HG03196 (cell line): ENCODE data around the gene MACF1.

ENCODE experiments used
- ATAC-seq: cut with Tn5 transposase; IDR thresholded peaks from one replicate; pipeline ENCODE4 v1.9.1; 2021; ENCODE audit not compliant: unreplicated experiment

The MACF1 gene

DNA sequence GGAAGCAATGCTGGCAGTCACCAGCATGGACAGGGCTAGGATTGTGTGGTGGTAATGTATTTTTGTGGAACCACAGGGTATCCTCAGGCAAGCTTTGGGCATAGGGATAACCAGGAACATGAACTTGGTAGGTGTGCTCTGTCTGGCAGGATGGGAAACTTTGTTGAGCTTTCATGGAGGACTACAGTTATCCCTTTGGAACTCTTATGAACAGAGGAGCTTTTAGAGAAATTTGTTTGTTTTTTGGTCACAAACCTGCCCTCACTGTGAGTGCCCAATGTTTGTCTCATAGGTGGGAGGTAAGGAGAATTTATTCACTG, 54.4 kb downstream of the MACF1 start:
- ATAC-seq: no peak

DNA sequence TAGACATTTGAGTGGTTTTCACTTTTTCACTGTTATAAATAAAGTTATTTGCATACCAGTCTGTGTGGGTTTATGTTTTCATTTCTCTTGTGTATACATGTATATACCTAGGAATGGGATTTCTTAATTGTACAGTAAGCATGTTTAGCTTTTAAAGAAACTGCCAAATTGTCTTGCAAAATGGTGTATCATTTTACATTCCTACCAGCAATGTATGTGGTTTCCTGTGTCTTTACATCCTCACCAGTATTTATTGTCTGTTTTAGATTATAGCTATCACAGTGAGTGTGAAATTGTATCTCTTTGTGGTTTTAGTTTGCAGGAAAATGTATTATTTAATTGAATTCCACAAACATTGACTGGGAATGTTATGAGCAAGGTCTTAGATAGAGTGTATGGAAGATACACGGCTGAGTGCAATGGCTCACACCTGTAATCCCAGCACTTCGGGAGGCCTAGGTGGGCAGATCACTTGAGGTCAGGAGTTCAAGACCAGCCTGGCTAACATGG, 57.3 kb downstream of the MACF1 start:
- ATAC-seq: no peak

DNA sequence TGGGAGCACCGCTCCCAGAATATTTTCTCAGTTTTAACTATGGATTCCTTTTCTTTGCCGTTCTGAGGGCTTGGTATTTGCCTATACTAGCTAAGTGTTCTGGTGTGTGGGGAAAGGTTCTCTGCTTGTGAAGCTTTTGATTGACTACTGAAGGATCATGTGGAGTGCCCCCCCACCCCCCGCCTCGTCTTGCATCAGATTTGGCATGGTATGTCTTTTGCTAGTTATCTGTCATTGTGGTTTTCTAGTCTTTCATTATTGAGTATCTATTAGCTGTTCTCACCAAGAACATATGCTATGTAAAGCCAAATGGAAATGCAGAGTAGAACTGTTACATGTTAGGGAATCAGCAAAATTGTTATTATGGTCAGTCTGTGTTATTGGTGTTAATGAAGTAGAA, 58.3 kb downstream of the MACF1 start:
- ATAC-seq: no peak

DNA sequence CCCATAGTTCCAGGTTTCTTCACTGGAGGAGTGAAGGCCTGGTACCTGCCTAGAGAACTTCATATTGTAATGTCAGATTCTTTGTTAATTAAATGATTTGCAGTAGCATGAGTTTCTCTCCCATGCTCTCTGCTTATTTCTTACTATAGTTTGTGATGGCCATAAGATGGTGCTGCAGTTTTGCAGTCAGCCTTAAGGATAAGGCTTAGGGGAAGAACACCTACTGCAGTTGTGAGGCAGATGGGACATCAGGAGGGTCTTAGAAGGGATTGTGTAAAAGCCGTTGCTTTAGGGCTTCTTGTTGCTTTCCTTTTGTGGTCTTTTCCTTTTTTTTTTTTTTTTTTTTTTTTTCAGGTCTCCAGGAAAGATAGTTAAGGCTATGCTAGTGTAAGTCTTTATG, 61.8 kb downstream of the MACF1 start:
- no peak for ATAC-seq

DNA sequence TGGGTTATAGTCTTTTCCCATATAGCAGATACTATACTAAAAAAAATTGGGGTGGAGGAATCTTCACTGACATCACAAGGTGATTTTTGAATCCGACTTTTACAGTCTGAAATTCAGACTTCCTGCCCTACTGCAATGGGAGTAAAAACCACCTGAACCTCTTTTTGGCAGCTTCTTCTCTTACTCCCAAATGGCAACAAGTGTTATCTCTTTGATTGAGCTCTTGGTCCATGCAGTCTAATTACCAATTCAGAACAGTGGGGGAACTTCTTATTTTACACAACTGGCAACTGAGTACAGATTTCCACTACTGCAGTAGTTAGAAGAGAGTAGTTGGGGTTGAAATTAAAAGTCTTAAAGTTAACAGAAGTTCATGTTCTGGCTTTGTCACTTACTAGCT, 62.3 kb downstream of the MACF1 start:
- ATAC-seq: no peak

DNA sequence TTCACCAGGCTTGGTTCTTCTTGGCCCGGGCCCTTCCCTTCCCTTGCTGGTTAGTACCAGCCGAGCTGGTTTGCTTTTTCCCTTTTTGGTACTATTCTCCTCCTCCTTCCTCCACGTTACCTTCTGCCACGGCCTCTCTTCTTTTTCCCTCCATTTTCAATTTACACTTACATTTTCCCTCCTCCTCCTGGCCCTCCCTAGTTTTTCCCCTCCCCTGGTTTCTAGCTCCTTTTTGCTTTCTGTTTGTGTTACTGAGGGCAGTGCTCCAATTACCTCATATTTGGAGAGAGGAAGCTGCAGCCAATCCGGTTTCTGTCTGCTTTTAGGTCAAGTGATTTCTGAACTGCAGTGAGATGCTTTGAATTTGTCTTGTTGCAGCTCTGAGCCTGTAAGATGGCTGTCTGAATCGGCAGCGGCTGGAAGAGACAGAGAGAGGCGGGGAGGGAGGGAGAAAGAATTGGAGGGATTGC, 63.7 kb downstream of the MACF1 start:
- ATAC-seq: no peak

DNA sequence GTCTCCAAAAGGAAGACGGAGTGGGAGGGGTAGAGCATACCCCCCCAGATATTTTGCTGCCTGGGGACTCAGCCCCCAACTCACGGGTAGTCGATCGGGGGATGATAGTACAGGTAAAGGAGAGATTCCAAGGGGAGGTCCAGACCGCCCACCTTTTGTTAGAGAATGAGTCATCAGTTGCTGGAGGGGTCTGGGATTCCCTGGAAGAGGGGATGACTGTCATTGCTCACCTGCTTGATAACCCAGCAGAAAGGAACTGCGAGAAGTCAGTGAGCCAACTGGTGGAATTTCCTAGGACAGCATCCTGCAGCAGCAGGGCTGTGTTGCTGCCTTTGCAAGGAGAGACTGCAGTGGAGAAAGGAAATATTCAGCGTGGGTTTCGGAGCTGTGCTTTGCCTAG, 64.4 kb downstream of the MACF1 start:
- no peak for ATAC-seq

DNA sequence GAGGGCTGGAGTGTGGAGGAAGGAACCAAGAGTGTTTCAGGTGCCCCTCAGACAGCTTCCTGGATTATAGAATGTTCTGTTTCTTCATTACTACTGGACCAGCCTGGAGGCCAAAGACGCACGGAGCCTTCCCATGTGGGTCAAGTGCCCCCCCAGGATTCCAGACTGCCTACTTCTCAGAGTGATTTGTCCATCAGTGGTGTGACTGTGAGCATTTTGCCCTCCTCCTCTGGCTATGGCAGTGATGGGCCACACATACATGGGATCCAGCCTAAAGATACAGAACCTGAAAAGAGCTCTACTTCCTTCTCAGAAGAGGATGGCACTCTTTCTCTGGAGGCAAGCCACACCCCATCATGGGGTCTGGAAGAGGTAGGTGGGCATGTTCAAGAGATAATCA, 64.9 kb downstream of the MACF1 start:
- no peak for ATAC-seq

DNA sequence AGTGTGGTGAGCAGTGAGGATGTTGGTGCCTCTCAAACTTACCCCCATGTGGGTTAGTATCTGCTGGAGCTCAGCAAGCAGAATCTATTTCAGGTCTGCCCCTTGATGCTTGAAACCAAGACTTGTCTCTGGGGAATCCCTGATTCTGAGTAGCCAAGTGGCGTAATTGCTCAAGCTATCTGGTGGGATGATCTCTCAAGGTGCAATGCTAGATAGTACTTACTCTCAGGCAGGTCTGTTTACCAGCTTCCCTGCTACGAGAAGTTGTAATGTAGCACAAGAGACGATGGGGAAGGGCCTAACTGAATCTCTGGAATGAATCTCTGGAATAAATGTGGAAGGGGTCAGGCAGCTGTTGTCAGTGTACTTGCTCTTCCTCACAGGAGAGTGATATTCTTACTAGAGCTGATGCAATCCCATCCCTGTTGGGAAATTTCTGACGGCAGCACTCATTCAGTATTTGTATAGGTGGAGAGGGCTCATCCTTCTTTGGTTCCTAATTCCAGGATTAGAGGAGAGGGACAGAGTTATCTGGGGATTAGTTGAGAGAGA, 65.4 kb downstream of the MACF1 start:
- peak; percentile 66 for ATAC-seq

DNA sequence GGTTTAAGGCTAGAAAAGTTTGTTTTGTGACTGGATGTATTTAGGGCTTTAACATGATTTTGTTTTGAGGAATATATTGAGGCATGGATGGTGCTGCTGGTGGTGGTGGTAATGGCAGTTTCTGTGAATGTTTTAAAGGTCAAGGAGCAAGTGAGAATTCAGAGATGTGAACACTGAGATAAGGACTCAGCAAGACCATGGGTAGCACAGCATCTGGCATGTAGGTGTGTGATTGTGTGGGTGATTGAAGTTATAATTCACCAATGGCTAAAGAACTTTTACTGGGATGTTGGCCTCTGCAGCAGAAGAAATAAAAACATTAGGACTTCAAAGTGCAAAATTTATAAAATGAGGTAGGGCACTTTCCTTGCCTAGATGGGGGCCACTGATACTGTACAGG, 65.9 kb downstream of the MACF1 start:
- ATAC-seq: no peak

DNA sequence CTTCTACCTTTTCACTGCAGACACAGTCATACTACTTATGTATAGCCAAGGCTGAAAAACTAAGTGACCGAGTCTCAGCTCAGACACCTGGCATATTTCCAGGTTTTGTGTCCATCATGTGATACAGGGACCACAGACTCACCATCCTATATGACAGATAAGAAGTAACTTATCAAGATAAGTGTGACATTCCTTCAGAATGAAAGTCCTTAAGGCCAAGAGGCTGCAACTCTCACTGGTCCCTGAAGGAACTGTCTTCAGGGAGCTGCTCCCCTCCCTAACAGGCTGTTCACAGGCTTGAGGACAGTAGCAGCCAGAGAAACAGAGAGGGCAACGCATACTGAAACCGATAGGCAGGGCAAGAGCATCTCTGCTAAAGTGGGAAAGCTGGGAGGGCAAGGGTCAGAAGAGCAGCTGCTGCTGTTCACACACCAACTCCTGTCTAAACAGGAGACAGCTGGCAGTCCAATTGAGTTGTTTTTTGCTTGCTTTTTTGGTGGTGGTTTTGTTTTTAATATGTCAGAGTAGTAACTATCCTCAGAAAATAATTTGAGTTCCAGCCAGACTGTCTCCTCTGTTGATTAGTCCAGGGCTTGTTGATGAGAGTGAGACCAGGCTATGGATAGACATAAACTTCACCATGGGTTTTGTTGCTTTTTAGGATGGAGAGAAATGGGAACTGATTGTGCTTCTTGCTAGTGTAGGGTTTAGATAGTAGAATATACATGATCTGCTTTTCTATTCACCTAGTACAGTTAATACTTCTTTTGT, 67.7 kb downstream of the MACF1 start:
- peak; percentile 51 for ATAC-seq

DNA sequence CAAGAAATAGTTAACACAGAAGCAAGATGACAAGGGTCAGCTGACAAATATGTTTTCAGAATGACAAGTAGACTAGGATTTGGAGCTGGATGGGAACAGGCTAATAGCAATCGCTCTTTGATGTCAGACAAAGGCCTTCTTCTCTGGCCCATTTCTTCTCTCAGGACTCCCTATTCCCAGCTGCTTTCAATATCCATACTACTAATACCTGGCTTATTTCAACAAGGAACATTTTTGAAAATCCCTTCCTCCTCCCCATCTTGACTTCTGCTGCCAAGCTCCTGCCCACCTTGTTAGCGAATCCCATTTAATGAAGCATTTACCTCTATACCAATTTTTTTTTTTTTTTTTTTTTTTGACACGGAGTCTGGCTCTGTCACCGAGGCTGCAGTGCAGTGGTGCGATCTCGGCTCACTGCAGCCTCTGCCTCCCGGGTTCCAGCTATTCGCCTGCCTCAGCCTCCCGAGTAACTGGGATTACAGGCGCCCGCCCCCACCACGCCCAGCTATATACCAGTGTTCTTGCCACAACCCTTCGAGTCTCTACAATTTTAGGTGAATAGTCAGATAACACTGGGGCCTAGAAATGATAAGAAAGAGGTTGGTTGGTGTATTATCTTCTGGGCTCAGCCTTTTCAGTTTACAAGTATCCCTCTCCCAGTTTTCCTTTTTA, 68.4 kb downstream of the MACF1 start:
- no peak for ATAC-seq

DNA sequence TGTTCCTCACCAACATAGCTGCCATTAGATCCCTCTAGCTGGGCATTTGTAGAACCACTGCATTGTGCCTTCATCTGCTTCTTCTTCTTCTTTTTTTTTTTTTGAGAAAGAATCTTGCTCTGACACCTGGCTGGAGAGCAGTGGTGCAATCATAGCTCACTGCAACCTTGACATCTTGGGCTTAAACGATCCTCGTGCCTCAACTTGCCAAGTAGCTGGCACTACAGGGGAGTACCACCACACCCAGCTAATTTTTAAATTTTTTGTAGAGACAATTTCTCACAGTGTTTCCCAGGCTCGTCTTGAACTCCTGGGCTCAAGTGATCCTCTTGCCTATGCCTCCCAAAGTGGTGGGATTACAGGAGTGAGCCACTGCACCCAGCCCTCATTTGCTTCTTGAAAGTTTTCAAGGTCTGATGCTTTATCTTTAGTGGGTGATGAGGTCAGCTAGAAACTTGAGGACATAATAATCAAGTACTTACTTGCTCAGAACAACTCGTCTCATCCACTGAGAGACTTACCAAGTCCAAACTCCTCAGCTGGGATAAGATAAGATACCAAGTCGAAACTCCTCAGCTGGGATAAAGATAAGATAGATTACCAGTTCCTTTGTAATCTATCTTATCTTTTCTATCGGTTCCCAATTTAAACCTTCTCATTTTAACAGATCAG, 71.5 kb downstream of the MACF1 start:
- ATAC-seq: no peak

DNA sequence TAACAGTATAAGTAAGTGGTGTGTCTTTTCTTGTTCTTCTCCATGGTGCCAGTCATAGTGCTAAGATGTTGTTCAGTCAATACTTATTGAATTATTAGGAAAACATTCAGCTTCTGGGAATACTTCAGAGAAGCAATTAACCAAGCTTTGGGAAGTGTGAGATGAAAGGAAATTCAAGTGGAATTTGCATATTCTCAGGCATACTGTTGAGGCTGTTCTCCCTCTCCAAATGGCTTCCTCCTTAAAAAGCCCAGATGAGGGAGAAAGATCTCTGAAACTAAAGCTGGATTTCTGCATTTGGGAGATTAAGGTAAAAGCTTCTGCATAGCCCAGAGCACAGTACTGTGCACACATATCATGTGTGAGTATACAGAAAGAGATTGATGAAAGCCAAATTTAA, 73.4 kb downstream of the MACF1 start:
- ATAC-seq: no peak

DNA sequence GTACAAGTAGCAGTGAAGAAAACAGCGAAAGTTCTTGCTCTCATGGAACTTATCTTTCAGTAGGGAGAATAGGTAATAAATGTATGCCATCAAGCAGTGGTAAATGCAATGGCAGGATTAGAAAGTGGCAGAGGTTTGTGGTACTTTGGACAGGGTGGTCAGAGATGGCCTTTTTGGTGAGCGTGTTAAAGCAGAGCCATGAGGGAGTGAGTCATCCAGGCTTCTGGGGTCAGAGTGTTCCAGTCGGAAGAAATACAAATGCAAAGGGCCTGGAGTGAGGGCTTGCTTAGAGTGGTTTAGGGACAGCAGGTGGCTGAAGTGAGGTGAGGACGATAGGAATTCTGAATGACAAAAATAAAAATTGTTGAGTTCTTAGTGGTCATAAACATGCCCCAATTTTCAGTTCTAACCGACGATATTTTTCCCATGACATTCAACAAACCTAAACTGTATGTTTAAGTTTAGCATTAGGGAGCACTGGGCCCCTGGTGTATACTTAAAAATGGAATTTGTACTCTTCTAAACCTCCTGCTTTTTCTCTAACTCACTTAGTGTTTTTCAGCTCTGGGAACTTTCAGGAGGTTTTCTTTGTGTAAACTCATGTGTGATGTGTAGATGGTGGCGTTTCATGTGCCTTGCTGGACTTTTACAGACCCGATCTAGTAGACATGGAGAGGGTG, 78.2 kb downstream of the MACF1 start:
- ATAC-seq: no peak

DNA sequence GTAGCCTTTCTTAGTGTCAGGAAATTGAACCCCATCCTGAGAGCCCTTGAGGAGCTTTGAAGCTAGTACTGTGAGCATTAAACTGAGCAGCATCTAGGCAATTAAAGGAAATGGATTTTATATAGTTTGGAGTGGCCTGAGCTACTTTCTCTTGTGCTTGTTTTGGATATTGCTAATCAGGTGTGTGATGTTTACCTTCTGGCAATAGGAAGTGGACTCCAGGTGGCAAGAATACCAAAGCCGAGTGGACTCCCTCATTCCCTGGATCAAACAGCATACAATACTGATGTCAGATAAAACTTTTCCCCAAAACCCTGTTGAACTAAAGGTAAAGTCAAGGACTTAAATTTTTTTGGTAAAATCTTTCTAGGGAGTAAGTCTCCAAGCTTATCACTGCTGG, 79.4 kb downstream of the MACF1 start:
- no peak for ATAC-seq

DNA sequence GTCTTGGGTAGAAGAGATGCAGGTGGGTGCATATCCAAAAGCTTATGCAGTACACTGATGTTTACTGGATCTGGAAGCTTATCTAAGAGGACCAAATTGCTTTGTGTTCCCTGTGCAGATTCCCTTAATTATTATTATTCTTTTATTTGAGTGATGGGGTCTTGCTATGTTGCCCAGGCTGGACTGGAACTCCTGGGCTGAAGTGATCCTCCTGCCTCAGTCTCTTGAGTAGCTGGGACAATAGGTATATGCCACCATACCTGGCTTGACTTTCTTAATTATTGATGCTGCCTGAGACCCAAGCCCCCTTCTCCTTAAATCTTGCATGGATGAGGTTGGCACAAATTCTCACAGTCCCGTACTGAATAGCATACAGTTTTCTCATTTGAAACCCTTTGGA, 83.0 kb downstream of the MACF1 start:
- ATAC-seq: no peak

DNA sequence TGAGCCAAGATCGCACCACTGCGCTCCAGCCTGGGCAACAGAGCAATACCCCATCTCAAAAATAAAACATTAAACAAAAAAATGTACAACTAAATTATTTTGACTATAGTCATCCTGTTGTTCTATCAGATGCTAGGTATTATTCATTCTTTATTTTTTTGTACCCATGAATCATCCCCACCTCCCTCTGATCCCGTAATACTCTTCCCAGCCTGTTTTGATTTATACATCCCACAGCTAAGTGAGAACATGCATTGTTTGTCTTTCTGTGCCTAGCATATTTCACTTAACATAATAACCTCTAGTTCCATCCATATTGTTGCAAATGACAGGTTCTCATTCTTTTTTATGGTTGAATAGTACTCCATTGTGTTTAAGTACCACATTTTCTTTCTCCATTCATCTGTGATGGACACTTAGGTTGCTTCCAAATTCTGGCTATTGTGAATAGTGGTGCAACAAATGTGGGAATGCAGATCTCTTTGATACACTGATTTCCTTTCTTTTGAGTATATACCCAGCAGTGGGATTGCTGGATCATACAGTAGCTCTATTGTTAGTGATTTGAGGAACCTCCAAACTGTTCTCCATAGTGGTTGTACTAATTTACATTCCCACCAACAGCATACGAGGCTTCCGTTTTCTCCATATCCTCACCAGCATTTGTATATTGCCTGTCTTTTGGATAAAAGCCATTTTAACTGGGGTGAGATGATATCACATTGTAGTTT, 84.4 kb downstream of the MACF1 start:
- no peak for ATAC-seq

DNA sequence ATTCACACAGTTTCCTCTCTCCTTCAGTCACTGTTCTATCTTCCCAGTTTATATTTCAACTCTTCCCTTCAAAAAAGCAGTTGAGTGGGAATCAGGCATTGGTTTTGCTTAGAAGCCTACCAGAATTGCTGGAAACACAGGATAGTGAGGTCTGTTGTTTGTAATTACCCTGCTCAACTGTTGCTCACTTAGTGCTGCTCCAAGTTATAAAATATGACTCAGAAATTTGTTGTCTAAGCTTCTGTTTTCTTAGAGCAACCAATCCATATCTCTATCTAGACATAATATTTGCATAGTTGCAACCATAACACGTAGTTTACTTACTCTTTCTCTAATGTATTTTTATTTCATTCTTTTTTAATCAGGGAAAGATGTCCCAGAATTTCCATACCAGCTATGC, 87.9 kb downstream of the MACF1 start:
- ATAC-seq: no peak

DNA sequence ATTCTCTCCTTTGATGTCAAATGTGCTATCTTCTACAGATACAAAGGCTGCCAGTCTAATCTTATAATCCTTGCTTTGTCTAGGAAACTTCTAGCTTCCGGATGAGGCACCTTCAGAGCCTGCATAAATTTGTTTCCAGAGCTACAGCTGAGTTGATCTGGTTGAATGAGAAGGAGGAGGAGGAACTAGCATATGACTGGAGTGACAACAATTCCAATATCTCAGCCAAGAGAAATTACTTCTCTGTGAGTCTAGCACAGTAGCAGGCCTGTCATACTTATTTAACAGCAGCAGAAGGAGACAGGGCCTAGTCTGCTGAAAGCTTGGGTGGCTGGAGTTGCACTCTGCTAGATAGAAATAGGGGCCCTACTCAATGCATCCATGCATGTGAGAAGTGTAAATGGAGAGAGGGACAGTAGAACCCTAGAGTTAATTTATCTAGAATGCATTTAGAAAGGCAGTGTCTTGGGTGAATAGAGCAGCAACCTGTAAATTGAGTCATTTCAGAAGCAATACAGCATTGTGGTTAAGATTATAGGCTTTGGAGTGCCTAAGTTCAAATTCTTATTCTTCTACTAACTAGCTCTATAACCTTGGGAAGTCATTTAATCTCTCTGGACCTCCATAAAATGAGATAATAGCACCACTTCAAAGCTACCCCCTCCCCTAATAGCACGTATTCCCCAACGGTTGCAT, 89.0 kb downstream of the MACF1 start:
- ATAC-seq: no peak
